Vagina (tissue), 2 donors: ENCODE data around the gene TMCC2.
"Not testable (repeated sequence)": the region's sequence is repeated elsewhere in the genome, so short reads cannot be mapped to it uniquely, and the experiment has no call there.

Source experiments
- CTCF ChIP-seq, 3 experiments: fragments of 450-650 bp in 2 of 3; fragments of 200-600 bp in 1 of 3; sonication (generic) in 1 of 3; IDR thresholded peaks; one replicate each; pipeline ENCODE4 v1.5.1; 2017 to 2019; ENCODE audit warnings: antibody characterized with exemption in 3 of 3, mild to moderate bottlenecking in 2 of 3, moderate library complexity in 2 of 3
- POLR2AphosphoS5 ChIP-seq, 2 donors: sonication (generic); formaldehyde crosslinking; IDR thresholded peaks; one replicate each; pipeline ENCODE4 v1.9.0; 2017; ENCODE audit warnings: antibody characterized with exemption in 2 of 2, mild to moderate bottlenecking in 2 of 2, low read depth in 1 of 2; ENCODE audit not compliant: insufficient read depth in 1 of 2

- TF ChIP-seq CTCF (IDR thresholded peaks at IDR 0.05); POLR2AphosphoS5 (IDR thresholded peaks at IDR 0.05; ENCODE audit: insufficient read depth in 1 of 2, low read depth in 1 of 2): not testable (repeated sequence)
Observed at GRCh38 chr1:205233986-205234385, 6.2 kb downstream of the TMCC2 start.
